ENCODE data around the gene LTBP1. TPM values are rescaled to one million over a fixed set of nuclear protein-coding genes. Genes with fewer than 3 reads are reported as not detected.
A peak's percentile ranks its signal among the peaks of the same experiment; 100 is the strongest.

LTBP1 gene
- total RNA-seq, 1 experiment from 2014 or later: 12.1 TPM

DNA sequence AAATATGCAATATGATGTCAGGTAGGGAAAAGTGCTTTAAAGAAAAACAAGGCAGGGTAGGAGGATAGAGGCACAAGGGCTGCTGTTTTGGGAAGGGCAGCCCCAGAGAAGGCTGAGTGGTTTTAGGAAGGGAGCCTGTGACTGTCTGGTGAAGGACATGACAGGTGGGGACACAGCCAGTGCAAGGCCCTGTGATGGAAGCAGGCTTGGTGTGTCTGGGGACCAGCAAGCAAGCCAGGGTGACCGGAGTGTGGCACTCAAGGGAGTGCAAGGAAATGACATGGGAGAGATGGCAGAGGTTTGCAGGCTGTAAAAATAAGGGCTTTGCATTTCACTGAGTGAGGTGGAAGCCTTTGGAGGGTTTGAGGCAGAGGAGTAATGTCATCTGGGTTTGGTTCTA is 62.0 kb downstream of the LTBP1 start:
- DNase-seq (ENCODE audit: low spot score): no peak

- DNase-seq (ENCODE audit: low spot score): no peak
Observed at GRCh38 chr2:33009249-33009648, 62.5 kb downstream of the LTBP1 start.

- DNase-seq (ENCODE audit: low spot score): no peak
Observed at GRCh38 chr2:33011373-33011772, 64.6 kb downstream of the LTBP1 start.

- DNase-seq (ENCODE audit: low spot score): no peak
Observed at GRCh38 chr2:33011941-33012340, 65.2 kb downstream of the LTBP1 start.

DNA sequence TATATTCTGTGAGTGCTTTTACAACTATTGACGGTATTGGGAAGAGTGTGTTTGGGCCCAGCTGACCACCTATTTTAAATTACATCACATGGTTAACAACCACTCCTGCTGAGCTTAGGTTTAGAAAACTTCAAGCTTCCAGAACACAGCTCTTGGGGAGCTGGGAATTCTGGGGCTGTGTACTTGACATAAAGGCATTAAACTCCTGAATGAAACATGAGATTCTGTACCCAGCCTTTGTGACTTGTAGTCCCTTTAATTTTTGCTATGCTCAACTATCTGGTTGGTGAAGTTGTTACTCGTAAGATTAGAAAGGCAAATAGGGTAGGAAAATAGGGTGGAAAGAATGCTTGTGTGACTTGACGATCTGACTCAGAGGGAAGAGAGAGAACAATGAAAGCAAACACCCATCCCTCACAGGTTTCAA is 66.9 kb downstream of the LTBP1 start:
- no peak for DNase-seq (ENCODE audit: low spot score)

GRCh38 chr2:33014268-33014667 is 67.5 kb downstream of the LTBP1 start:
- no peak for DNase-seq (ENCODE audit: low spot score)

DNA sequence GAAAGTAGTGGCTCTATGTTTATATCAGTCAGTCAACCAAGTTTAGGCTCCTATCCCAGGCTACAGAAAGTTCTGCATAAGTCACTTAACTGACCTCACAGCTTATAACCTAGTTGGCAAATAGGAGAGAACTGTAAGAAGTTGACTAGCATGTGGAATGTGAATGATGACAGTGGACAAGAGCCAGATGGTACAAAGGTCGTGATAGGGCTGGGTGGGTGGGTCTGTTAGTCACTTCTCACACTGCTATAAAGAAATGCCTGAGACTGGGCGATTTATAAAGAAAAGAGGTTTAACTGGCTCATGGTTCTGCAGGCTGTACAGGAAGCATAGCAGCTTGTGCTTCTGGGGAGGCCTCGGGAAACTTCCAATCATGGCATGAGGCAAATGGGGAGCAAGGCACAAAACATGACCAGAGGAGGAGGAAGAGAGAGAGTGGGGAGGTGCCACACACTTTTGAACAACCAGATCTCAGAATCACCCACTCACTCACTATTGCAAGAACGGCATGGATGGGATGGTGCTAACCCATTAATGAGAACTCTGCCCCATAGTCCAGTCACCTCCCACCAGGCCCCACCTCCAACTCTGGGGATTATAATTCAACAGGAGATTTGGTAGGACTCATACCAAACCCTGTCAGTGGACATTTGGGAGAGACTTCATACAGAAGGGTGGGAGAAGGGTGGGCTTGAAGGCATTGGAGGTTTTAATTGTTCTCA is 68.8 kb downstream of the LTBP1 start:
- DNase-seq (ENCODE audit: low spot score): peak; percentile 33

- DNase-seq (ENCODE audit: low spot score): no peak
Observed at GRCh38 chr2:33018271-33018670, 71.5 kb downstream of the LTBP1 start.

DNA sequence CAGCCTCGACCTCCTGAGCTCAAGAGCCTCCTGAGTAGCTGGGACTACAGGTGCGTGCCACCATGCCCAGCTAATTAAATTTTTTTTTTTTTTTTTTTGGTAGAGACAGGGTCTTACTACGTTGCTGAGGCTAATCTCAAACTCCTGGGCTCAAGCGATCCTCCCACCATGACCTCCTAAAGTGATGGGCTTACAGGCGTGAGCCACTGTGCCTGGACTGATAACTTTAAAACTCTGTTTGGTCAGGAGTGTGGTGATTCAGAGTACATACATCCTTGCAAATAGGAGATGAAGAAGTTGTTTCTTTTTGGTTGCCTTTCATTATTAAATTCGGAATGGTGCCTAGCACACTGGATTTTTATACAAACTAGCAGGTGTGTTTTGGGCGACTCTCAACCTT is 73.0 kb downstream of the LTBP1 start:
- no peak for DNase-seq (ENCODE audit: low spot score)

- DNase-seq (ENCODE audit: low spot score): no peak
Observed at GRCh38 chr2:33020883-33021282, 74.1 kb downstream of the LTBP1 start.

- peak; percentile 28 for DNase-seq (ENCODE audit: low spot score)
Observed at GRCh38 chr2:33021542-33022227, 74.9 kb downstream of the LTBP1 start.

GRCh38 chr2:33022395-33022985 is 75.7 kb downstream of the LTBP1 start:
- DNase-seq (ENCODE audit: low spot score): no peak

- peak; percentile 68 for DNase-seq (ENCODE audit: low spot score)
Observed at GRCh38 chr2:33022989-33023727, 76.4 kb downstream of the LTBP1 start.

DNA sequence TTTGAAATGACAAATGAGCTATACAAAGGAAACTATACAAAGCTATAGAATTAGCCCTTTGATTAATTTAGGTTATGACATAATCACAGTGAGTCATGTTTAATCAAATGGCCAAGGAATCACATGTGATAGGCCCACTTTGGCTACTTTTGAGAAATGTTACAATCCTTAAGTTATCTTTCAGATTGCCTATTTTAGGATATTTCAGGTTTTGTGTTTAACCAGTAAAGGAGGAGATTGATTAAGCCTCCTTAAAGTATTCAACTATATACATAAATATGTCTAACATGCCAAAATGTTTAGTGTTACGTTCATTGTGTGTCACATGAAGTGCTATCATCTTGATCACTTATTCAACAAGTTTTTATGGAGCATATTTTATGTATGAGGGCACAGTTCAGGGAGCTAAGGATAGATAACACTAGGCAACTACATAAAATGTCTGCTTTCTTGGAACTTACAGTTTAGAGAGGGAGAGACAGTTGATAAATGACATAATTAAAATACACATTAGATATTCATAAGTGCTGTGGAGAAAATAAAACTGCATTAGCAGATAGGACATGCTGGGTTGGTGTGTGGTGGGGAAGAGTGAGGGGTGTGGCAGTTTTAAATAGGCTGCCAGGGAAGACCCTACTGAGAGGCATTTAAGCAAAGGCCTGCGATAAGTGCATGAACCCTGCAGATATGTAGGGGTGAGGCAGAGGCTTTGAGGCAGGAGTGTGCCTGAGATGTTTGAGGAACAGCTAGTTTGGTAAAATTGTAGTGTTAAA is 77.2 kb downstream of the LTBP1 start:
- DNase-seq (ENCODE audit: low spot score): no peak

GRCh38 chr2:33024758-33025157 is 78.0 kb downstream of the LTBP1 start:
- no peak for DNase-seq (ENCODE audit: low spot score)

DNA sequence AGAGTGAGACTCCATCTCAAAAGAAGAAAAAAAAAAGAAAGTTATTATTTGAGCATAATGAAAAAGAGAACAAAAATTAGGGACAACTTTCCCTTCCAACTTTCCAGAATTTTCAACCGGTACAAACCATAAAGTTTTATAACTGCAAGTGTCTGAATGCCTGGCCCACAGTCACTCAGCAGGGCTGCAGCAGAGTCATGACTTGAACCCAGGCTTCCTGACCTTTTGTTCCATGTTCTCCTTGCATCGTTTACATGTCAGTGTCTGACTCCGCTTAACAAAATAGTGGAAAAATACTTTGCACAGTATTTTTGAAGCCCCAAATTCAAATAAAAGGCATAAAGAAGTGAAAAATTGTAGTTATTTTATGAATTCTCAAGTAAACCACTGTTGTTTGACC is 82.7 kb downstream of the LTBP1 start:
- no peak for DNase-seq (ENCODE audit: low spot score)

GRCh38 chr2:33029926-33030325 is 83.2 kb downstream of the LTBP1 start:
- no peak for DNase-seq (ENCODE audit: low spot score)

DNA sequence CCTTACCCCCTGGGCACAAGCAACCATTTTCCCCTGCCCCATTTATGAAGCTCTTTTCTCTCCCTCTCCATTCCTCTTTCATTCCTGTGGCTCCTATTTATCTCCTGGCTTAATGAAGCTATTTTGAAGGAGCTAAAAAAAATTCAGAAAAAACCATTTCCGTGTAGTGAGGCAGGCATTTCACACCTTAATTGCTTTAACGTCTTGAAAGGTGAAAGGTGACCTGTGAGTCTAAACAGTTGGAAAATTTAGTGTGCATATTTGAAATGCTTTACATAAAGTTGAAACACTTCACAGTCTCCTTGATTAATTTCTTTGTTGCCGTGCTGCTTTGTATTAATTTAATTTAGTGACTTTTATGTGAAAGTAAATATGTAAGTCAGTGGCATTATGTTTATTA is 83.6 kb downstream of the LTBP1 start:
- DNase-seq (ENCODE audit: low spot score): no peak

DNA sequence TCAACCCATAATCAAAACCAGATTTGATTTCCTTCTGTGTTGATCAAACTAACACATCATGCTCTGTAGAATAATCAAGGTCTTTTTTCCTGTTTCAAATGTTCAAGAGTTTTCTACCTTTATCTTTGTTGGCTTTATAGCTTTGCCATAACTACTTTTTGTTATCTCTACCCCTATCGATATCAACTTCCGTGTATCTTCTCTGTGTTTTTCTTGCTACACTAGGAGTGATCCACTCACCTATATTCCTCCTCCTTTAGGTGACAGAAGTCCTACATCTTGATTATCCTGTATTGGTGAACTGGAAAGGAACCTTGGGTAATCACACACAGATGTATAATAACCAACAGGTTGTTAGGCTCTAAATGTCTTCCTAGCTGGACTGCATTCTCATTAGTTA is 85.5 kb downstream of the LTBP1 start:
- DNase-seq (ENCODE audit: low spot score): no peak

DNA sequence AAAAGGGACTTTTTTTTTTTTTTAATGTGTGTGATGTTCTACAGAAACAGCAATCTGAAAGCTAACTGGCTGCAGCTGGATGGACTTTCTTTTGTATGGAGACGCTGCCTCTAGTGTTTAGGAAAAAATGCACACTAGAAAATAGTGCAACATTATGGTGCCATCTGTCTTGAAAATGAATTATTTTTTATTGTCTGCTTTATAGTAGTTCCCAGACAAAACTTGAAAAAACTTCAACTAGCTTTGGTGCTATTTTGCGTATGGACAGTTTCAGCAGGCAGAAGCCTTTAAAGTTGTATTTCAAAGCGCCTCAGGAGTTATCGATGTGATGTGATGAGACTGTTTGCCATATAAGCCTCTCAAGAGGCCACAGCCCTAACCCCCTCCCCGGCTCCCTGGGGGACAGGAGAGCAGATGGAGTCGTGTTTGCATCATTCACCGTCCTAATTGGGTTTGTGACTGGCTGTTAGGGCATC is 86.9 kb downstream of the LTBP1 start:
- DNase-seq (ENCODE audit: low spot score): peak; percentile 62

- no peak for DNase-seq (ENCODE audit: low spot score)
Observed at GRCh38 chr2:33034784-33035183, 88.0 kb downstream of the LTBP1 start.

All from A172 (cell line).